BE2C (cell line): ENCODE results near the gene ETS2.

Source experiments
- DNase-seq: peaks from one replicate; pipeline ENCODE4 v3.0.0-alpha.2; 2020
- H3K27me3 ChIP-seq: fragments of 250-450 bp; sonication (Bioruptor Pico); 2 replicates; pipeline ENCODE4 v1.5.1; 2020; ENCODE audit warnings: mild to moderate bottlenecking
- H3K36me3 ChIP-seq: fragments of 250-450 bp; sonication (Bioruptor Pico); 2 replicates; pipeline ENCODE4 v1.5.1; 2020; ENCODE audit warnings: mild to moderate bottlenecking
- H3K4me1 ChIP-seq: fragments of 250-450 bp; sonication (Bioruptor Pico); 2 replicates; pipeline ENCODE4 v1.5.1; 2020
- H3K4me3 ChIP-seq: 2 replicates; pipeline ENCODE4 v1.5.1; 2011; ENCODE audit warnings: low read depth, low read length
- H3K9me3 ChIP-seq: fragments of 250-450 bp; sonication (Bioruptor Pico); 2 replicates; pipeline ENCODE4 v1.5.1; 2020
- TF ChIP-seq, protein P1 (sequence below): IDR thresholded peaks from 2 replicates; pipeline ENCODE4 v1.5.1; 2012; ENCODE audit warnings: mild to moderate bottlenecking, low read depth, low read length

ETS2 gene

GRCh38 chr21:38834725-38835124 is 29.0 kb downstream of the ETS2 start:
- DNase-seq = no peak
- Histone ChIP-seq H3K4me3 (no peak overlapping the region), H3K4me1 (no peaks in the 10 kb centered on the region), H3K9me3 (no peaks in the 10 kb centered on the region), H3K36me3 (no peaks in the 10 kb centered on the region), H3K27me3 (no peaks in the 10 kb centered on the region)
- TF ChIP-seq, protein P1, sequence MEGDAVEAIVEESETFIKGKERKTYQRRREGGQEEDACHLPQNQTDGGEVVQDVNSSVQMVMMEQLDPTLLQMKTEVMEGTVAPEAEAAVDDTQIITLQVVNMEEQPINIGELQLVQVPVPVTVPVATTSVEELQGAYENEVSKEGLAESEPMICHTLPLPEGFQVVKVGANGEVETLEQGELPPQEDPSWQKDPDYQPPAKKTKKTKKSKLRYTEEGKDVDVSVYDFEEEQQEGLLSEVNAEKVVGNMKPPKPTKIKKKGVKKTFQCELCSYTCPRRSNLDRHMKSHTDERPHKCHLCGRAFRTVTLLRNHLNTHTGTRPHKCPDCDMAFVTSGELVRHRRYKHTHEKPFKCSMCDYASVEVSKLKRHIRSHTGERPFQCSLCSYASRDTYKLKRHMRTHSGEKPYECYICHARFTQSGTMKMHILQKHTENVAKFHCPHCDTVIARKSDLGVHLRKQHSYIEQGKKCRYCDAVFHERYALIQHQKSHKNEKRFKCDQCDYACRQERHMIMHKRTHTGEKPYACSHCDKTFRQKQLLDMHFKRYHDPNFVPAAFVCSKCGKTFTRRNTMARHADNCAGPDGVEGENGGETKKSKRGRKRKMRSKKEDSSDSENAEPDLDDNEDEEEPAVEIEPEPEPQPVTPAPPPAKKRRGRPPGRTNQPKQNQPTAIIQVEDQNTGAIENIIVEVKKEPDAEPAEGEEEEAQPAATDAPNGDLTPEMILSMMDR = no peak

- no peaks in the 10 kb centered on the region for H3K36me3 ChIP-seq
- no peaks in the 10 kb centered on the region for H3K9me3 ChIP-seq
- H3K27me3 ChIP-seq = no peaks in the 10 kb centered on the region
- no peaks in the 10 kb centered on the region for H3K4me1 ChIP-seq
- H3K4me3 ChIP-seq = no peak overlapping the region
- TF ChIP-seq, protein P1 = no peak
- DNase-seq = no peak
These were observed 32.2 kb downstream of the ETS2 start for GRCh38 chr21:38837806-38838461.

DNA sequence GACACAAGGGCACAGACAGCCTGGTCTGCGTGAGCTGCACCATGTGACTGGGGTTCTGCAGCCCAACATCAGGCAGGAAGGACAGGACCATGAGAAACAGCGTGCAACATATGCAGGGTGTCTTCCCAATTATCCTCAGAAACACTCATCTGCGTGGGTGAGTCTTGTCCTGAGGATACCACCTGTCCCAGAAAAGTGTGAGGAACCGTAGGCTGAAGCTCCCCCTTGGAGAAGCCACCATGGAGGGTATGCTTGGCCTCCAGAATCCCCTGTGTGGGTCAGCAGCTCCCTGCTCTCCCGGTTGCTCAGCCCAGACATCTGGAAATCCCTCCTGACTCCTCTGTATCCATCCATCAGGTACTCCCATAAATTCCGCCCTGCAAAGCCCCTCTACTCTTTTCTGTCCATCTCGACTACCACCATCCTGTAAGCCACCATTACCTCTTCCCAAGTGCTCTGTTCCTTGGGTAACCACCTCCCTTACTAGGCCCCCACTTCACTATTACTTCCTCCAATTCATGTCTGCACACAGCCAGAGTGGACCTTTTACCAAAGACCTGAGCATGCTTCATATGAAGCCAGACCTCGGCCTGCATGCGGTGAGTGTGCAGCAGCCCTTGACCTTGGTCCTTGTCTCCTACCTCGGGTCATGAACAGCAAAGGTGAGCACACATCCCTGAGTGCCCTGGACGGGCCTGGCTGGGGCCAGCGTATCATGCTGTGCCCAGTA is 33.0 kb downstream of the ETS2 start:
- no peak overlapping the region for H3K4me3 ChIP-seq

DNA sequence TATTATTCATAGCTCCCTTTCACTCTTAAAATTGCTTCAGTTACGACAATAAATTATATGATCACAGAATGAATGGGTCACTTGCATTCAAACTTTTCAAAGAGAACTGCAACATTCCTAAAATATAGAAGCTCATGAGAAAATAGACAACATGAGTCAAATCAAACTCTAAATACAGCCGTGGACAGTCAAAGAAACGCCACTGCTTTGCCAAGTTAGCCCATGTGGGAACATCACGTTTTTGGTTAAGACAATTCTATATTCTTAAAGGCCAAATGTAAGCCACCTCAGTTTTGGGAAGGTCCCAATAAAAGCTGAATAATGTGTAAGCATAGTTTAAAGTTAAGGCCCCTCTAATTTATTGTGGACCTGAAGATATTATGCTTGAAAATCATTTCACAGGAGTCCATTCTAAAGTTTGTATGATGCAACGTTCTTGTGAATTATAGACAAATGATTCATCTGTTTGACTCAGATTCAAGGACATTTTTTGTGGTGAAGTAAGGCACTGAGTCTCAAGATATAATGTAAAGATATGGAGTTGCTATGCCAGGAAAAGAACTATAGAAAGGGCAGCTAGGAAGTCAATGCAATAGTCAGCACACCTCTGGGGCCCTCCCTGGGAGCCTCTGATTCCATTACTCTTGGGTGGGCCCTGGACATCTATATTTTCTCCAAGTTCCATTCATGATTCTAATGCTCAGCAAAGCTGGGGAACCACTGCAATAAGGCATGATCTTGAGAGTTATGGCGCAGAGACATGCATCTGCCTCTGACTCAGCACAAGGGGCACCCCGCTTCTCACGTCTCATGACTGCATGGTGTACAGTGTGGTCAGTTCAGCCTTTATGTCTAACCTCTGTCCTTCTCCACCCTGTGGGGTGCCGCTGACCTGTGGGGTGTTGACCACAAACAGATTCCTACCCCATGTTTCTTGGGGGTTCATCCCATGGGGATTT is 33.9 kb downstream of the ETS2 start:
- H3K27me3 ChIP-seq = no peaks in the 10 kb centered on the region
- no peaks in the 10 kb centered on the region for H3K4me1 ChIP-seq
- no peak for DNase-seq
- H3K9me3 ChIP-seq = no peaks in the 10 kb centered on the region
- no peaks in the 10 kb centered on the region for H3K36me3 ChIP-seq
- TF ChIP-seq, protein P1 = no peak
- no peak overlapping the region for H3K4me3 ChIP-seq

More for the DNA sequence above, 33.0 kb downstream of the ETS2 start:
- Histone ChIP-seq H3K36me3 (no peaks in the 10 kb centered on the region), H3K4me1 (no peaks in the 10 kb centered on the region), H3K9me3 (no peaks in the 10 kb centered on the region), H3K27me3 (no peaks in the 10 kb centered on the region)
- DNase-seq = no peak
- TF ChIP-seq, protein P1 = no peak

DNA sequence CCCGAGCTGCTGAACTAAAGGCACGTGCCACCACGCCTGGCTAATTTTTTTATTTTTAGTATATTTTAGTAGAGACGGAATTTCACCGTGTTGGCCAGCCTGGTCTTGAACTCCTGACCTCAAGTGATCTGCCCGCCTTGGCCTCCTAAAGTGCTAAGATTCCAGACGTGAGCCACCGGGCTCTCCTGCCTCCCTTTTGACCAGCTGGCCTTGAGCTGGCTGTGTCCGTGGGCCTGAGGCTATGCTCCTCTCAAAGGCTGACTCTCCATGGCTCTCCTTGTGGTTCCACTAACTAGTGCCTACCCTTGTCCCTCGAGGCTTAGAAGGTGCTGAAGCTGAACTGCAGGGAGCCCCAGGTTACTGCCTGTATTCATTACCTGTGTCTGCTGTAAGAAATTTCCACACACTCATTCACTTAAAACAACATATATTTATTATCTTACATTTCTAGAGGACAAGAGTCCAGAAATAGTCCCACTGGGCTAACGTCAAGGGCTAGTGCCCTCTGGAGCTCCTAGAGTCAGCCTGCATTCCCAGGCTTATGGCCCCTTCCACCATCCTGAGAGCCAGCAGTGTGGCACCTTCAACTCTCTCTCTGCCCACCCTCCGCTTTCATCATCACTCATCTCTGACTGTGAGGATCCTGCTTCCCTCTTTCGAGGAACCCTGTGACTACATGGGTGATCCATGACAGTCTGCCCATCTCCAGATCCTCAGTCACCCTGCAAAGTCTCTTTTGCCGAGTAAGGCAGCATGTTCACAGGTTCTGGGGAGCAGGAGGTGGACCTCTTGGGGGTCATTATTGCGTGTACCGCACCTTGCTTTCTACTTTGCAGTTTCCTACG is 34.9 kb downstream of the ETS2 start:
- DNase-seq = no peak
- H3K4me3 ChIP-seq = no peak overlapping the region
- TF ChIP-seq, protein P1 = no peak

More for the DNA sequence above, 34.9 kb downstream of the ETS2 start:
- Histone ChIP-seq H3K36me3 (no peaks in the 10 kb centered on the region), H3K9me3 (no peaks in the 10 kb centered on the region), H3K4me1 (no peaks in the 10 kb centered on the region), H3K27me3 (no peaks in the 10 kb centered on the region)
